Osteocyte (in vitro differentiated cells): ENCODE results near the gene TBC1D30. TPM values are rescaled to one million over a fixed set of nuclear protein-coding genes. Genes with fewer than 3 reads are reported as not detected.

Source experiments
- DNase-seq: peaks from one replicate; pipeline ENCODE4 v3.0.0; 2021; ENCODE audit warnings: mixed read lengths; ENCODE audit not compliant: unreplicated experiment; ENCODE audit errors: extremely low spot score
- H3K27ac Mint-ChIP-seq: one replicate; pipeline ENCODE4 v1.8.0; 2021; ENCODE audit warnings: mild to moderate bottlenecking, mixed read lengths; ENCODE audit not compliant: unreplicated experiment
- H3K27me3 Mint-ChIP-seq: one replicate; pipeline ENCODE4 v1.8.0; 2021; ENCODE audit warnings: mixed read lengths; ENCODE audit not compliant: unreplicated experiment
- H3K36me3 Mint-ChIP-seq: one replicate; pipeline ENCODE4 v1.8.0; 2021; ENCODE audit warnings: mixed read lengths; ENCODE audit not compliant: unreplicated experiment
- H3K4me1 Mint-ChIP-seq: one replicate; pipeline ENCODE4 v1.8.0; 2021; ENCODE audit warnings: mixed read lengths; ENCODE audit not compliant: unreplicated experiment
- H3K4me3 Mint-ChIP-seq: one replicate; pipeline ENCODE4 v1.8.0; 2021; ENCODE audit warnings: mild to moderate bottlenecking, moderate library complexity, mixed read lengths; ENCODE audit not compliant: unreplicated experiment
- H3K9me3 Mint-ChIP-seq: one replicate; pipeline ENCODE4 v1.8.0; 2021; ENCODE audit warnings: mixed read lengths; ENCODE audit not compliant: unreplicated experiment
- CTCF ChIP-seq: fragments of 200-600 bp; sonication (generic); IDR thresholded peaks from 2 replicates; pipeline ENCODE4 v1.5.0; 2021; ENCODE audit warnings: antibody characterized with exemption, mild to moderate bottlenecking, moderate library complexity
- total RNA-seq: library from RNA; stranded (reverse); gene quantifications from 2 replicates; pipeline ENCODE4 v1.2.1, GENCODE V29; 2021

Gene TBC1D30
- total RNA-seq, 1 donor from 2014 or later = 1.2 TPM

DNA sequence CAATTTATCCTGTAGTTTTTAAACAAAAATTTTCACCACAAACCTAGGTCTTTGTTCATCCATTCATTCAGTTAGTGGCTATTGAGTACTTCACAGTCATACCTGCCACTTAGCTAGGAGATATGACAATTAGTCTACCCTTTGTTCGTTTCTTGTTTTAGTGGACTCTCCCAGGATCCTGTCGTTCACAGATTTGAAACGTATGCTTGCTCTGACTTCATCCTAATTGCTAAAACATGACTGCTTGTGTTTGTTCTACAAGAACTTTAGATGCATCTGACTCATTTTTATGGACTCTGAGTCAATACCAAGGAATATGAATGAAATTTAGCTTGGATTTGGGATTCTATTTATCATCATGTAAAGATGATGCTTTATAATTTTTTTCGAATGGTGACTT is 69.5 kb downstream of the TBC1D30 start:
- no peak for TF ChIP-seq CTCF
- Mint-ChIP-seq H3K4me3 (no peak overlapping the region), H3K27me3 (peaks cover 18% of the 10 kb centered on the region), H3K36me3 (no peaks in the 10 kb centered on the region), H3K4me1 (no peaks in the 10 kb centered on the region), H3K9me3 (no peaks in the 10 kb centered on the region), H3K27ac (no peak overlapping the region)
- no peak for DNase-seq

DNA sequence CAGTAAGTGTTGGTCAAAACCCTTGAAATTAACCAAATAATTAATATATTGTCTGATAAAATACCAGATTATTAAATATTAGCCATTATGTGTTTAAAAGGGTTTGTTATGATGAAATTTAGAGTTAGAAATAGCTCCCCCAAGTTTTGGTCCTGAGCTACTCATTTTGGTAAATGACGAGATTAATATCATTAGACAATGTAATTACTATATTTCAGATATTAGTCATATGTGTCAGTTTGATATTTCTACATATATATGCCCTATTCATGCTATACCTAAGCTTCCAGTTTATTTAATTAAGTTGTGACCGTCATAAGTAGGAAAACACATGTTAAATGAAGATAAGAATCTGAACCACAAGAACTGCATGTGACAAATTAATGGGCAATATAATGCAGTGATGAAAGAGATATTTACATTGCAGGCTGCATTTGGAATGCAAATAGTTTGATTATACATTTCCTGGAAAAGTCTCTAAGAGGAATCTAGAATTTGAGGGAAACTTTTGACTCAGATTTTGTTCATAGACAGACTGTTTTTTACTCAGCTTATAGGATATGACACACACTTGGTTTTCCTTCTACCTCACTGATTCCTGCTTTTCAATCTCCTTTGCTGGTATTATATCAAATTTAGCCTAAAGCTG is 70.5 kb downstream of the TBC1D30 start:
- no peaks in the 10 kb centered on the region for H3K36me3 Mint-ChIP-seq
- peaks cover 8% of the 10 kb centered on the region for H3K27me3 Mint-ChIP-seq
- H3K9me3 Mint-ChIP-seq = no peaks in the 10 kb centered on the region
- H3K27ac Mint-ChIP-seq = no peak overlapping the region
- no peak for DNase-seq
- no peaks in the 10 kb centered on the region for H3K4me1 Mint-ChIP-seq
- TF ChIP-seq CTCF = no peak
- no peak overlapping the region for H3K4me3 Mint-ChIP-seq

DNA sequence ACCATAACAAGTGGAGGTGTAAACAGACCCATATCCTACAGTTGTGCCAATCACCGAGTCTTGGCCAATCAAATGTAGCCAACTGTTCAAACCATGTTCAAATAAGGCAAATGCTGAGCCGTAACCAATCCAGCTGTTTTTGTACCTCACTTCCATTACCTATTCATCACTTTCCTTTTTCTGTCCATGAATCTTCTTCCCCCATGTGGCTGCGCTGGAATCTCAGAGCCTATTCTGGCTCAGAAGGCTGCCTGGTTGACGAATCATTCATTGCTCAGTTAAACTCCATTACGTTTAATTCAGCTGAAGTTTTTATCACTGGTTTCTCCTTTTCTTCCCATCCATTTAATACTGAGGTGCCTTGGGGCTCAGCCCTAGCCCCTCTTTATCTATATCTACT is 71.1 kb downstream of the TBC1D30 start:
- TF ChIP-seq CTCF = no peak
- no peak for DNase-seq
- no peak overlapping the region for H3K27ac Mint-ChIP-seq
- H3K36me3 Mint-ChIP-seq = no peaks in the 10 kb centered on the region
- peaks cover 6% of the 10 kb centered on the region for H3K27me3 Mint-ChIP-seq
- no peak overlapping the region for H3K4me3 Mint-ChIP-seq
- H3K9me3 Mint-ChIP-seq = no peaks in the 10 kb centered on the region
- H3K4me1 Mint-ChIP-seq = no peaks in the 10 kb centered on the region

DNA sequence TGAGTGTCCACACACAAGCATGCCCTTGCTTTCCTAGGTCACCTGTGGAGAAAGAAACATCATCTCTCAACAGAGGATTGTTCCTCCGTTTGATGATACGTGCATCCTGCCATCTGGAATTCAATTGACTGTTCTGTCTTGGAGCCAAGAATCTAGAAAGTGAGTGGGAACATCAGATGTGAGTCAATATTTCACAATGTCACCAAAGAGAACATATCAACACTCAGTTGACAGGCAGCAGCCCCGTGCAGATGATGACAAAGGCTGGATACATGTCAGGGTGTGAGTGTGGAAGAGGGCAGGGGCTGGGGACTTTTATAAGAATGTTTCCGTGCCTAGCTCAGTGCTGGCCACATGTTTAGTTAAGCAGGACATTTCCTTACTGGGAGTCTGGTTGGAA is 76.1 kb downstream of the TBC1D30 start:
- Mint-ChIP-seq H3K4me1 (no peaks in the 10 kb centered on the region), H3K4me3 (no peak overlapping the region), H3K27ac (no peak overlapping the region), H3K9me3 (no peaks in the 10 kb centered on the region), H3K36me3 (no peaks in the 10 kb centered on the region), H3K27me3 (peaks cover 10% of the 10 kb centered on the region)
- DNase-seq = no peak
- no peak for TF ChIP-seq CTCF

GRCh38 chr12:64903479-64904152 is 79.2 kb downstream of the TBC1D30 start:
- TF ChIP-seq CTCF = no peak
- Mint-ChIP-seq H3K9me3 (no peaks in the 10 kb centered on the region), H3K27me3 (peaks cover 13% of the 10 kb centered on the region), H3K4me3 (no peak overlapping the region), H3K27ac (no peak overlapping the region), H3K36me3 (no peaks in the 10 kb centered on the region), H3K4me1 (no peaks in the 10 kb centered on the region)
- DNase-seq = no peak
